Stimulated activated CD4-positive, alpha-beta T cell treated with anti-CD3 and anti-CD28 coated beads, Interleukin-4, amount 100 ng/mL, for 1 hour (primary cell): ENCODE measurements around the gene UPF1.

Experiments used
- DNase-seq: peaks from one replicate; pipeline ENCODE4 v3.0.0-alpha.2; 2020

The UPF1 gene

DNA sequence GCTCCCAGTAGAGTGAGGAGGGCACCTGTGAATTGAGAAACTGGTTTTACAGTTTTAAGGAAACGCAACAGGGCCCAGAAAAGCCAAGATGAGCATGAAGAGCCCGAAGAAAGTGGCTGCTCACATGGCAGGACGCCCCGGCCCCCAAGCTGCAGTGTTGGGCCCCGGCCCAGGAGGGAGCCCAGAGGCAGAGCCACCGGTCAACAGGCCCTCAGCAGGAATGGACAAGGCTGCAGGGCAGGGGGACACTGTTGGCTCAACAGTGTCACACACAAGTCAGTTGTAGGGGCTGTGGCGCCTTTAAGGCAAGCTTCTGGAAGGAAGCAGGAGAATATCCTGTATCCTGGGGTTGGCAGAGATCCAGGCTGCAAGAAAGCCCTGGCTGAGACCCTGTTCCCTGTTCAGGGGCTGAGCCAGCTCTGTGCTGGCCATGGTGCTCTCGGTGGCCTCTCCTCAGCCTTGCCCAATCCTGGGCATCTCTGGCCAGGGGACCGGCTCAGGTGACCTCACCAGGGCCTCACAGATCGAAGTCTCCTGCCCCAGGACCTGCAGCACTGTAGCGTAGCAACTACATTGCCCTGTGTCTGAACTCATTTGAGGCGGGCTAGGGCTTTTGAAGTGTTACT, 28.0 kb downstream of the UPF1 start:
- no peak for DNase-seq

DNA sequence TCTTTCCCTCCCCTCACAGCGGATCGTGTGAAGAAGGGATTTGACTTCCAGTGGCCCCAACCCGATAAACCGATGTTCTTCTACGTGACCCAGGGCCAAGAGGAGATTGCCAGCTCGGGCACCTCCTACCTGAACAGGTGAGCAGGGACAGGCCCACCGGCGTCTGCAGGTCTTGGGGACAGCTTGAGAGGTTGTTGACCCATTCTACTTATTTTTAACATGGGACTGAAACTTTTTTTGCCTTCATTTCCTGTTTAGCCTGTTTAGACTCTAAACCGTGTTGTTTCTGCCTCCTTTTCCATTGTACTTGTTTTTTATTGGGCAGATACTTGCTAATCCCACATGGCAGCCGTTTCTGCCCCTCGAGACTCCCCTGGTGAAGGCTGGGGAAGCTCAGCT, 28.5 kb downstream of the UPF1 start:
- DNase-seq: no peak

DNA sequence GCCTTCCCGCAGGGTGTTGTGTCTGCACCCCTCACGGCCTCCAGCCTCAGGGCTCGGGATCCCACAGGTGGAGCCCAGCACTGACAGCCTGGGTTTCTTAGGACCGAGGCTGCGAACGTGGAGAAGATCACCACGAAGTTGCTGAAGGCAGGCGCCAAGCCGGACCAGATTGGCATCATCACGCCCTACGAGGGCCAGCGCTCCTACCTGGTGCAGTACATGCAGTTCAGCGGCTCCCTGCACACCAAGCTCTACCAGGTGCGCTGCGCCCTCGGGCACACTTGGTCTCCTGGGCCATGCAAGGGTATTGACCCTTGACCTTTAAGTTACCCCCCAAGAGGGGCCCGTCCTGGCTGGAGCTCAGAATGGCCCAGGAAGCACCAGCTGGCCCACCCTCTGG, 29.0 kb downstream of the UPF1 start:
- no peak for DNase-seq

DNA sequence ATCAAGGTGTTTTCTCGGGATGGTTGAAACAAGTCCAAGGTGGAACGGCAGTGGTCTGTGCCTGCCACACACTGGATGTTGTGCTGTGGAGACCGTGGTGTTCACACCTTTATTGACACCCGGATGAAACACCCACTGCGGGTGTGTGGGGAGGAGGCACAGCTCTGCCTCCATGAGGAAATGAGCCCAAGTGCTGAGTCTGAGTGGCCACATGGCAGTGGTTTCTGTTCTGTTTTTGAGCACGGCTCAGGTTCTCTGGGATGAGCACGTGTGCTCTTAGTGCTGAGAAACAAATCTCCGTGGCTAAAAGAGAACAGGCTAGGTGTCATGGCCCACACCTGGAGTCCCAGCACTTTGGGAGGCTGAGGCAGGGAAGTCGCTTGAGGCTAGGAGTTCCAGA, 29.5 kb downstream of the UPF1 start:
- DNase-seq: no peak

DNA sequence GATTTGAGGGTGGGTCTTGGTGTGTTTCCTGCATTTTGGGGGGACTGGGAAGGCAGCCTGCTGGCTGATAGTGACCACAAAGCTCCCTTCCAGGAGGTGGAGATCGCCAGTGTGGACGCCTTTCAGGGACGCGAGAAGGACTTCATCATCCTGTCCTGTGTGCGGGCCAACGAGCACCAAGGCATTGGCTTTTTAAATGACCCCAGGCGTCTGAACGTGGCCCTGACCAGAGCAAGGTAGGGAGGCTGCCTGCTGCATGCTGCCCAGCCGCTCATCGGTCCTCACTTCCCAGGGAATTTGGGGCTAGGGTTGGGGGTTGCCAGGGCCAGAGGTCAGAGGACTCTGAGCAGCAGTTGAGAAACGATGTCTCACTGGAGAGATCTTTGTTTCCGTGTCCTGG, 30.2 kb downstream of the UPF1 start:
- no peak for DNase-seq

DNA sequence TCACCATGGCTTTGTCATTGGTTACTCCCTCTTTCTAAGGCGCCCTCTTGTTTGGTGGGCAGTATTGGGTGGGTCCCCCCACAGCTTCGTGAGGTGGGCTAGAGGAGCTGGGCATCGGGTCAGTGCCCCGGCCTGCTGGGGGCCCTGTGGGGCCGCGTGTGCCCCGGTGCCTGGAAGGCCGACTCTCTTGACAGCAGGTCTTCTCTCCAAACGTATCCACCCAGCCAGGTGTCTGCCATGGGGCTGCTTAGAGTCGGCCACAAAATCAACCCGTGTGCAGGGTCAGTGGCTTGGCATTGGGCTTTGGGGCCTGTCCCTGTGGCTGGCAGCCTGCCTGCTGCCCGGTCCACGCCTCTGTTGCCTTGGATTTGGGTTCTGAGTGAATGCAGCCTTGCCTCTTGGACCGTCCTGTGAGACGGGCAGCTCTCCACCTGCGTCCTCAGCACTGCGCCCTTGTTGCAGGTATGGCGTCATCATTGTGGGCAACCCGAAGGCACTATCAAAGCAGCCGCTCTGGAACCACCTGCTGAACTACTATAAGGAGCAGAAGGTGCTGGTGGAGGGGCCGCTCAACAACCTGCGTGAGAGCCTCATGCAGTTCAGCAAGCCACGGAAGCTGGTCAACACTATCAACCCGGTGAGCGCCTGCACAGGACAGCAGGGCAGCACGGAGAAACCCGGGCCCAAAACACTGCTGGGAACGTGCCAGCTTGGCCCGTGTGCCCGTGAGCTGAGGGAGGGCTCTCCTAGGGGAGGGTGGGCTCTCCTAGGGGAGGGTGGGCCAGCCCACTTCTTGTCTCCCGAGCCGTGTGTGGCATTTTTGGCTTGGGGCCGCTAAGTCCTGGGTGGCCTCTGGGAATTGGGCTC, 31.4 kb downstream of the UPF1 start:
- DNase-seq: no peak

DNA sequence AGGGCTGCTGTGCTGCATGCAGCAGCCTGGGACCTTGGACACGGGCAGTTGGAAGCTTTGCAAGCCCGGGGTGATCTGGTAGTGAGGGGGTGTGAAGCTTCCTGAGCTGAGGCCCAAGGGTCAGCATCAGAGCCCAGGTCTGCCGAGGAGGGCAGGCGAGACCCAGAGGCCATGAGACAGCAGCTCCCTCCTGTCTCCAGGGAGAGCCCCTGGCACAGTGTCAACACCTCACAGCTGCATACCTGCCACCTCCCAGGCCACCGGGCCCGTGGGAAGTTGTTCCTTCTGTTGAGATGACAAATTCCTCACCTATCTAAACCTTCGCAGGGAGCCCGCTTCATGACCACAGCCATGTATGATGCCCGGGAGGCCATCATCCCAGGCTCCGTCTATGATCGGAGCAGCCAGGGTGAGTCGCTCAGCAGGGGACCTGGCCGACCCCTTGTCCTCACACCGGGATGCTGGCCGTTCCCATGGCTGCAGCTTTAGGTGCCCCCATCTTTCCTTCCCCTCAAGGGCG, 32.1 kb downstream of the UPF1 start:
- DNase-seq: no peak

DNA sequence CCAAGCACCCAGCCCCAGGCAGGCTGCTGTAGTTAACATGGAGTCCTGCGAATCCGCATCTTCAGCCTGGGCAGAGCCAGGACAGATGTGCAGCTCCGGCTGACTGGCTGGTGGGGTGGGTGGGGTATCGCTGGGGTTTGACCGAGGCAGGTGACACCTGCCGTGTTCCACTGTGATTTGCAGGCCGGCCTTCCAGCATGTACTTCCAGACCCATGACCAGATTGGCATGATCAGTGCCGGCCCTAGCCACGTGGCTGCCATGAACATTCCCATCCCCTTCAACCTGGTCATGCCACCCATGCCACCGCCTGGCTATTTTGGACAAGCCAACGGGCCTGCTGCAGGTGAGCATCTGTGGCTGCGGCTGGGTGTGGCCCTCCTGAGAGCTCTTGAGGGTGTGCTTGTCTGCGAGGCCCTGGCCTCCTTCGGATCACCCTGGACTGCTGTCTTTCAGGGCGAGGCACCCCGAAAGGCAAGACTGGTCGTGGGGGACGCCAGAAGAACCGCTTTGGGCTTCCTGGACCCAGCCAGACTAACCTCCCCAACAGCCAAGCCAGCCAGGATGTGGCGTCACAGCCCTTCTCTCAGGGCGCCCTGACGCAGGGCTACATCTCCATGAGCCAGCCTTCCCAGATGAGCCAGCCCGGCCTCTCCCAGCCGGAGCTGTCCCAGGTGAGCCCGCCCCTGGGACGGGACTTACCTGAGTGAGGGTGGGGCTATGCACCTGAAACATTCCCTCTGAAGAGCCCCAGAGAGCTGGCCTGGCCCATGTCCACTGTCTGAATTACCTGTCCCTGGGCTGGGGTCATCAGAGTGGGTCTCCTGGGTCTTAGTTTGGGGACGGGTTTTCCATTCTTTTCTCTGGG, 33.6 kb downstream of the UPF1 start:
- DNase-seq: no peak

DNA sequence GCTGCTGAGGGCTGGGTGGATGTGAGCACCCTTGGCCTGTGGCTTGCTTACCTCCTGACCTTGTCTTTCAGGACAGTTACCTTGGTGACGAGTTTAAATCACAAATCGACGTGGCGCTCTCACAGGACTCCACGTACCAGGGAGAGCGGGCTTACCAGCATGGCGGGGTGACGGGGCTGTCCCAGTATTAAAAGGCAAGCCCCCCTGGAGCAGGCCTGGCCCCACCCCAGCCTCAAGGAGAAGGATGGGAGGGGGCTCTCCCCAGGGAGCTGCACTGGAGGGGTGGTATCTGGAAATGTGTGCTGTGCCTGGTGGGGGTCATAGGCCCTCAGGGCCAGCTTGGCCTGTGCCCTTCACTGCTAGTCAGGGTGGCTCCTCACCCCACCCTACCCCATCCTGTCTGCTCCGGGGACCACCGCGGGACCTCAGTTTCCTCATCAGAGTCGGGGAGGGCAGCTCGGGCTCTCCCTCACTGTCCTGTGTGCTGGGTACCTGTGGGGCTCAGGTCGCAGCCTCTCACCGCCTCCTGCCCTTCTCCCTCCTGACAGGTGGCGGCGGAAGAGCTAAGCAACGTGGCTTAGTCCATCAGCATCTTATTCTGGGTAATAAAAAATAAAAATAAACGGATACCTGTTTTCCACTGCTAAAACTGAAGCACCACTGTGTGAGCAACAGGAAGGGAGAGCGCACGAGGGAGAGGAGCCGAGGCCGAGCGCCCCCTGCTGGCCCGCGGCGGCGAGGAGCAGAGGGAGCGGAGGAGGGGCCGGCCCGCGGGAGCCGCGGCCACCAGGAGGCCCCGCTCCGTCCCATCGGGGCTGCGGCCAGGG, 34.4 kb downstream of the UPF1 start:
- peak; percentile 68 for DNase-seq

DNA sequence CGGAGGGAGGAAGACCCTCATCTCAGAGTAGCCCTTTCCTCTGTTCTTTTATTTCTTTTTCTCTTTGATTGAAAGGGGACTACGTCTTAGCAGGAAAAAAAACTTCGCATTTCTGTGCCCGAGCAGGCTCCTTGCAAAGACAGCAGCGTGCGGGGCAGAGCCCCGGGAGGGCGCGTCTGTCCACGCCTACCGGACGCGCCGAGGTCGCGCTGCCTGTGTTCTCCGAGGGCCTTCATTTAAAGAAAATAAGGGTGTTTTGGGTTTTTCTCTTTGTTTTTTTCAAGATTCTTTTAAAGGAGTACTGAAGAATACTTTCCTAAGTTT, 35.0 kb downstream of the UPF1 start:
- DNase-seq: no peak

DNA sequence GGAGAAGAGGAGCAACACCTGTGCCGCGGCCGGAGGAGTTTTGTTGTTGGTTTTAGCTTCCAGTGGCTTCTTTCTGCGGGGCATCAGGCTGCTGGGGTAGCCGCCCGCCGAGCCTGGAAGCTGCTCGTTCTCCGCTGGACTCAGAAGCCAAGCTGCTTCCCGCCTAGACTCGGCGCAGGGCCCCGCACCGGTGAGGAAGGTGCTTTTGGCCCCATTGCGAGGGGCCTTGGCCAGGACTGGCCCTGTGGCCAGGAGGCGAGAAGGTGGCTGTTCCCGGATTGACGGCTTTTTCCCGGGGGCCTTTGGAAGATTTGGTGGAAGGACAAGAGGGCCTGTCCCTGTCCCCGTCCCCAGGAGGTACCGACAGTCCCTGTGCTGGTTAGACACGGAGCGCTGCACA, 35.4 kb downstream of the UPF1 start:
- no peak for DNase-seq

DNA sequence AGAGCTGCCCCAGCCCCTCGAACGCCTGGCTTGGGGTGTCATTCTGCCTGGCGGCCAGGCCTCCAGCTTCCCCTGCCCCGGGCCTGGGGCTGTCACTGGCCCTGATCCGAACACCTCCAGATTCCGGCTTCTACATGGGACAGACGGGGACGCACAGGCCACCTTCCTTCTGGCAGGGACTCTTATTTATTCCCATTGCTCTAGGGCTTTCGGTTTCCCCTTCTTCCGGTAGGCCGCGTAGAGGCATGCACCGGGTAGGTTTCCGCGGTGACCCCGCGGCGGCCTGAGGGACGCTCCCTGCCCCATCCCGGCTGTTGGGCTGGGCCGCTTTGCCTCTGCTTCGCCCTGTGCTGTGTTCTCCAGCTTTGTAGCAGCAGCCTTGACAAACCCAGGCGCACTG, 36.0 kb downstream of the UPF1 start:
- DNase-seq: no peak

DNA sequence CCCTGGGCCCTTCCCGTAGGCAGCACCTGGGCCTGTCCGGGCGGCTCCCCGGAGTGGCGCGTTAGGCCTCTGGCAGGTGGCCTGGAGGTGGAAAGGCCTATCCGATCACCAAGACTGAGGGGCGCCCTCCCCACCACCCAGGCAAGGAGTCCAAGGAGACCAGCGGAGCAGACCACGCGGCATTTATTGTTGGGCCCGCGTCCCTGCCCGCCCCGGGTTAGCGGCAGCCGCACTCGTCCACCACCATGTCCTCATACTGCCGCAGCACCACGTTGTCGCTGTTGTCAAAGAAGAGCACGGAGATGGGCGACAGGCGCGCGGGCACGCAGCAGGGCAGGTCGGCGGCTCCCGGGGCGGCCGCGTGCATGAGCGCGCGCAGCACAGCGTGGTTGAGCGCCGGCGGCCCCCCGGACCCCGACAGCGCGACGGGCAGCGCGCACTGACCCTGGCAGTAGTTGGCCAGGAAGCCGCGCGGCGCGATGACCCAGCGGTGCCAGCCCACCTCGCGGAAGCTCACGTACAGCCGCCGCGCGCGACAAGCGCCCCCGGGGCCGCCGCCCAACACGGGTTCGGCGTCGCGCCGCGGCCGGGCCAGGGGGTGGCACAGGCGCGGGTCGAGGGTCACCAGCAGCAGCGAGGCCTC, 36.7 kb downstream of the UPF1 start:
- DNase-seq: no peak

DNA sequence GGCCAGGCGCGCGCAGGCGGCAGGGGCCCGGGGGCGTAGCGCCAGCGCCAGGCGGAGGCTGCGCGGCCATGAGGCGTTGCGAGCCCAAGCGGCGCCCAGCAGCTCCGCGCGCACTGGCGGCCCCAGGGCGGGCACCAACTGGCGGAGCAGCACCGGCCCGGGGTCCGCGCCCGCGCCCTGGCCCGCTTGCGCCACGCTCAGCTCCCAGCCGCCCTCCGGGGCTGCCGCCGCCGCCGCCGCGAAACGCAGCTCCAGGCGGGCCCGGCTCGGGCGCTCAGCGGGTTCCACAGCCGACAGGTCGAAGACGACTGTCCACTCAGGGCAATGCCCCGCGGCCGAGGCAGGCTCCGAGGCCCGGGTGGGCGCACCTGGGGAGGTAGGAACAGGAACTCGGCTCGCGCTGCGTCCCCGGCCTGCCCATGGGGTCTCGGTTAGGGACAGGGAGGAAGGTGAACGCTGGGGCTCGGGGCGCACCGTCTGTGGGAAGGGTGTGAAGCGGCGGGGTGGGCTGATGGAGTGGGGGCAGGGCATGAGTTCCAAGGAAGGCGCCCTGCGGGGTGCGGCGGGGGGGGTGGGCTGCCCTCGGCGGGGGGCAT, 37.4 kb downstream of the UPF1 start:
- no peak for DNase-seq

DNA sequence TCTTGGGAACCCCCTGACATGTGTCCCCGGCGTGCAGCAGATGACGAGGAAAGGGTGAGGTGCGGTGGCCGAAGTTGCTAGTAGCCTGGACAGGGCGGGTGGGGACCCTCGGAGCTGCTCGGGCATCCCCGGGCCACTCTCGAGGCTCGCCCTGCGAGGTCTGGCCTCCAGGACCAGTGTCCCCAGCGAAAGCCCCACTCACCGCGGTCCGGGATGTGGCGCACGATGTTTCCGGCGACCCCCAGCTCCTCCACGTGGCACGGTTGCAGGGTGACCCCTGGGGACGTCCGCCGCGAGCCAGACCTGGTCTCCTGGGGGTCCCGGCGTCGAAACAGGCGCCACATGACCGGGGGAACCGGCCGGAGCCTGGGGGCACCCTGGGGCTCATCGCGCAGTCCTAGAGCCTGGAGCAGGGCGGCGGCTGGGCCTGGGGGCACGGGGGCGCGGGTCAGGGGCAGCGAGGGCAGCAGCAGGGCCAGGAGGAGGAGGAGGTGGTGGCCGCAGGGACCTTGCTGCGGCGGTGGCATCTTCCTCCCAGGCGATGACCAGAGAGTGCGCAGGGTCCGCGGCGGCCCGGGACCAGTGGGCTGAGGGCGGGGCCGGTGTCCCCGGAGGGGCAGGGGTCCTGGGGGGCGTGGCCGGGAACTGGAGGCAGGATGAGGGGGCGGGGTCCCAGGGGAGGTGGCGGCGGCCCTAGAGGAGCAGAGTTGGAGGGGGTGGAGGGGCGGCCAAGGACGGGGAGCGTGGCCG, 38.2 kb downstream of the UPF1 start:
- no peak for DNase-seq

DNA sequence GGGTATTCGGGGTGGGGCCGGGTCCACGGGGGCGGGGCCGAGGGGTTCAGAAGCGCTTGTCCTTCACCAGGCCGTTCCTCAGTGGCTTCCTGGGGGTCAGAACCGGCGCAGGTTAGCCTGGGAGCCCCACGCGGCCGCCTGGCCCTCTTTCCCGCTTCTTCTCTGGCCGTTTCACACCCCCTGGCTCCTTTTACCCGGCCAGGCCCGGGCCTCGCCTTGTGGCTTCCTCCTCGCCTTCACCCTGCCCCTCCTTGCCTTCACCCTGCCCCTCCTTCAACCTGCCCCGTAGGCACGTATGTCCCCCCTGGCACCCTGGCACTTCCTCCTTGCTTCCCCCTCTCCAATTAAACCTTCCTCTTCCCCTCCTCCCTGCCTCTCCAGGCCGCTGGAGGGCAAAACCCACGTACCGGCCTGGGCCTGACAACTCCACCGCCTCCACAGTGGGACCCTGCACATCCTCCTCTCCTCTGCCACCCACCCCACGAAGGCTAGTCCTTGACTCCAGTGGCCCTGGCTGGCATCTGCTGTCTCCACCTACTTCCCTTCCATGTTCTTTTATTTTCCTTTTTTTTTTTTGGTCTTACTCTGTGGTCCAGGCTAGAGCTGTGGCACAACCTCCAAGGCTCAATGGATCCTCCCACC, 38.9 kb downstream of the UPF1 start:
- no peak for DNase-seq

DNA sequence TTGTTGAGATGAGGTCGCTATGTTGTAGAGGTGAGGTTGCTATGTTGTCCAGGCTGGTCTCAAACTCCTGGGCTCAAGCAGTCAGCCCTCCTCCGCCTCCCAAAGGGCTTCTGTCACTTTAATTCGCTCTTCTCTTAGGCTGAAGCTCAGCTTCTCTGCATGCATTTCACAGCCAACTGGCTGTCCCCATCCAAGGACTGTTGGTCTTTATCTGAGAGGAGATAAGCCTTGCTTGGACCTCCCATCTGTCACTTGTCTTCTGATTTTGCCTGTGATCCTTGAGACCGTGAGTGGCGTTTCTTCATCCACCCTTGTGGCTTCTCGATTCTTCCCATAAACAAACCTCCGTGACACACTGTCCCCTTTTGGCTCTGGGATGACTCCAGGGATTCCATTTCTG, 39.8 kb downstream of the UPF1 start:
- DNase-seq: no peak

DNA sequence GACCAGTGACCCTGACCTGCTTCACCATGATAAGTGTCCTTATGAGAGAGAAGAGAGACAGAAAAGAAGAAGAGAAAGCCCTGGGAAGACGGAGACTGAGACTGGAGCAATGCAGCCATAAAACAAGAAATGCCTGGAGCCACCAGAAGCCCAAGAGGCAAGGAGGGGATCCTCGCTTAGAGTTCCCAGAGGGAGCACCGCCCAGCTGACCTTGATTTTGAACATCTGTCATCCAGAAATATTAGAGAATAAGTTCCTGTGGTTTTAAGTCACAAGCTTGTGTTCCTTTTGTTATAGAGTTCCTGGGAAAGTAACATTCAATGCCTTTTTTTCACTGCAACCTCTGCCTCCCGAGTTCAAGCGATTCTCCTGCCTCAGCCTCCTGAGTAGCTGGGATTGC, 44.0 kb downstream of the UPF1 start:
- no peak for DNase-seq

DNA sequence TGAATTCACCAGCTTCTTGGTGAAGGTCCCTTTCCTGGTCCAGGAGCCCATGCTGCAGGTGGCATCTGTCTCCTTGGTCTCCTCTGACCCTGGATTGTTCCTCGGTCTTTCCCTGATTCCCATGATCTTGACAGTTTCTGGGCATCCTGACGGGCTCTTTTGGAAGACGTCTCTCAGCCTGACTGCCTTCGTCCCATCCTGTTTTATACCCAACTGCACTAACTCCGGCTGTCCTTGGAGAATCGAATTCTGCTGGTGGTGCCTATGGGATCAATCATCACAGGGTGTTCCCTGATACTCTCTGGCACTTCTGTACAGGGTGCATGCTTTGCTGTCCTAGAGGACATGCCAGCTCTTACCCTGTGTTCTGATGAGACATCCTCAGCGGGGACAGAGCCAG, 45.1 kb downstream of the UPF1 start:
- DNase-seq: no peak

DNA sequence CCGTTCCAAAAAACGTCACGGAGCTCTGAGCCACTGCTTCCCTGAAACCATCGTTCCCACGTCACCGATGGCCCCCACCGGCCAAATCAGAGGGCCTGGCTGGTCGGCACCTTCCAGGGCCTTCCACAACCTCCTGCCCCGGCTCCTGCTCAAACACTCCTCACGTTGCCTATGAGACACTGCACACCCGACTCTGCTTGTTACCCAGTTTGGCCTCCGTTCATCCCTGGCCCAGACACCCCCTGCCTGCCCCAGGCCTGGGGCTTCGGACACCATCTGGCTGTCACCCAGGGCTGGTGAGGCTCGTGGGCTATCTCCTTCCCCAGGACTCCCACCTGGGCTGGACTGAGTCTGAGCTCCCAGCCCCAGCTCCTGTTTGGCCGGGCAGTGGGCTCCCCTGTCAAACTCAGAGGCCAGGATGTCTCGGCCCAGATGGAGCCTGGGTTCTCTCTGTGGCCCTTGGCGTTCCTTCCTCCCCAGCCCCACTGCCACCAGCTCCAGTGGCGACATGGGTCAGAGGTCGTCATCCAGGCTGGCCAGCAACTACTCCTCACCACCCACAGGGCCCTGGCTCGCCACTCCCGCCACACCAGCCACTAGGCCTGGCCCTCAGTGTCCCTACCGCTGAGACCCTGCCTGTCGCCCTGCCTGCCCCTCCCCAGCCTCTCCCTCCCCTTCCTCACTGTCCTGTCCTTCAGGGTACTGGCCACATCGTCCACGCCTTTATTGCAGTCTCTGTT, 46.5 kb downstream of the UPF1 start:
- DNase-seq: no peak
